Measurements from ENCODE around the gene KCTD15.

KCTD15 gene

DNA sequence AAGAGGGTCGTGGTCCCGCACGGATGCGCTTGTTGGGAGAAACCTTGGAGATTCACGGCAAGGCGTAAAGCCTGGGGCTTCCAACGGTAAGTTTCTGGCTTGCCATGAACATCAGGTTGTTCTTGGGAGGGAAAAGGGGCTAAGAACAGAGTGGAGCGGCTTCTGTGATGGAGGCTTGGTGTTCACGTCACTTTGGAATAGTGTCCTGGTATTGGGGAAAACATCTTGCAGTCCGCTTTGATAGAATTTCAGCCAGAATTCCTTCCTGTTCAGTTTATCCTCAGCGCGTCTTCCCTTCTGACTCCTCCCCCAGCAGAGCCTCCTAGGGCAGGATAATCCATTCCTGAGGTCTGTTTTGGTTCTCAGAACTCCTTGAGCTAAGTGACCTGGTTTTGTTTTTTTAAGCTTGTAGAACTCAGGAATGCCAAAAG, 2.0 kb downstream of the KCTD15 start:
- no peak for DNase-seq

DNA sequence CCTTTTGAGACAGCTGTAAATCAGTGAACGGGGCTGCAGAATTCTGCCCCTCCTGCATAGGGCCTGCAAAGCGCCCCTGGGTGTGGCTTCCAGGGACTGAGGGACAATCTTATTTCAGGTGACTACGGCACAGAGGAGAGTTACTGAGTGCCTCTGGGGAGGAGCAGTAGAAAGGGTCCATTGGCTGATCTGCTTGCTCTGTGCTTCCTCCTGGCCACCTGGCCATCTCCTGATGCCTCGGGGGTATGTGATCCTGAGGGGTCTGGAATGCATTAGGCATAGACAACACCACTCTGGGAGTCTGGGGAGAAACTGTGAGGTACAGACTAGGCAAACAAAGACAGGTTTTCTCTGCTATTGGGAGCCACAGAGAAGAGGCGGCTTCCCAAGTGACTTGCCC, 2.8 kb downstream of the KCTD15 start:
- DNase-seq: no peak

GRCh38 chr19:33800012-33800680, 3.5 kb downstream of the KCTD15 start:
- DNase-seq: no peak

- no peak for DNase-seq
Observed at GRCh38 chr19:33801411-33801810, 4.7 kb downstream of the KCTD15 start.

DNA sequence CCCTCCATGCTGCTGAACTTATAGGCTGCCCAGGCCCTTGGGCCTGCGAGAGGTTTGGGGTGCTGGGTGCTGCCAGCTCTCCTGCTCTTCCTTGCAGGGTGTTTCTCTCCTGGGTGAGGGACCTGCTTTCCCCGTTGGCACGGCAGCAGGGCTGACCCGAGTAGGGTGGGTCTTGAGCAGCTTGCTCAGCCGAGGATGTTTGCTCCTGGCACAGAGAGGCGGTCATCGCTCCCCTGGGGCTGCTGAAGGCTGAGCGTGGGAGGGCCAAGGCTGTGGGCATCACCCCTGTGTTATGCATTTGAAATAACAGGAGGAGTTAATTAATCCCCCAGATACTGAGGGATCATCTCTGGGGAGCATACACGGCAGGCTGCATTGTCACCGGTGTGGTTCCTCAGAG, 5.3 kb downstream of the KCTD15 start:
- DNase-seq: no peak

GRCh38 chr19:33802801-33803200, 6.1 kb downstream of the KCTD15 start:
- DNase-seq: no peak

DNA sequence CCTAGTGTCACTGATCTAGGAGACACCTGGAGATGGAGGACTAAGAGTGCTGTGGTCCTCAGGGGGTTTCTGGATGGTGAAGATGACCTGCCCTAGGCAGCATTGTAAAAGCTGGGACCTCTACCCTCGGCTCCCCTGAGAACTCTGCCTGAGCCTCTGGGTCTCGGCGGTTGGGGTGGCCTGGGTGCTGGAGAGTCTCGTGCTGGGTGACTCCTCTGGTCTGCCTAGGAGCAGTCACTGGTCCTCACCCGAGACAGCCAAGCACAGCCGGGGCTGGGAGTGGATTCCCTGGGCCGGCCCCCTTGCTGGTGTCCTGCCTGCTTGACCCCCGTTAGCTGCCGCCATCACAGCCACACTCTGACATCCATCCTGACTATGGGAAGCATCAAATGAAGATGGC, 6.7 kb downstream of the KCTD15 start:
- no peak for DNase-seq

DNA sequence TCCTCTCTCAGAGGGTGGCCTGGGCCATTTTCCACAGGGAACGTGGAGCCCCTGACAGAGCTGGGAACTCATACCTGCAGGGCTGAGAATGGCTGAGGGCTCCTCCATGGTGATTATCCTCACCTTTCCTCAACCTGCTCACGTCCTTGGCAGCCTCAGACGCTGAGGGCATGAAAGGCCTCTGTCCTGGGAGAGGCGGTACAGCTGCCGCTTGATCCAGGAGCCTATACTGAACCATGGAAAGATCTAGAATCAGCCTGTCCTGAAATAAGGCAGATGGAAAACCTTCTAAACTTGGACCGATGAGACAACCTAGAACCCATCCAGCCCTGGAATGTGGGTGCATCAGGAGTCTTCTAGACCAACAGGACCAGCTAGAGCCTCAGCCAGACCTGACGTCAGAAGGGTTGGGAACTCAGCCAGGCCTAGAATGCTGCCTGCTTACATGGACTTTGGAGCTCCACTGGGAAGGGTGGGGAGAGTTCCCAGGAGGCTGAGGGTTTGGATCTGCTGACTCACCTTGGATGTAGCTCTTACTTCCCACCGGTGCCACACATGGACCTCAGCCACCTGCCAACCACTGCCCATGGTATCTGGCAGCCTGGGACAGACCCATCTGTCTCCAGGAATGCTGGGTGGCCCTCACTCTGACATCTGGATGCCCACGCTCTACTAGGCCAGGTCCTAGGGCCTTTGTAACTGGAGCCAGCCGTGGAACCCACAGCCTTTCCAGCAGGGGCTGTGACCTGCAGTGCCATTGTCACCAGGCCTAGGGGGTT, 7.5 kb downstream of the KCTD15 start:
- DNase-seq: no peak

DNA sequence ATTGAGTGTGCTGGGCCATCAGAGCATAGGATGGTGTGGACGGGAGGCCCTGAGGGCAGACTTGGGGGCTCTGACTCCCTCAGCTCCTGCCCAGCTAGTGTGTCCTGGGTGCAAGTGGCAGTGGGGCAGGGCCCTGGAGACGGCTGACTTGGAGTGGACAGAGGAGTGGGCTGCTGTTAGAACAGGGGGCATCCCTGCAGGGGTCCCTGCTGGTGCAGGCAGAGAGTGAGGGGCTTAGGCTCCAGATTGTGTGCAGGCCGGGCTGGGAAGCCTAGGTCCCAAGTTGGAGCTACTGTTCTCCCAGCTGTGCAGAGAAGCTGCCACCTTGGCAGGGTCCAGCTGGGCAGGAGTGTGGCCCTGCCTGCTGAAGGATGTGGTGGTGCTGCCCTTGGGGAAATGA, 8.6 kb downstream of the KCTD15 start:
- no peak for DNase-seq

GRCh38 chr19:33805840-33806433, 9.3 kb downstream of the KCTD15 start:
- no peak for DNase-seq

- no peak for DNase-seq
Observed at GRCh38 chr19:33806434-33806881, 9.8 kb downstream of the KCTD15 start.

DNA sequence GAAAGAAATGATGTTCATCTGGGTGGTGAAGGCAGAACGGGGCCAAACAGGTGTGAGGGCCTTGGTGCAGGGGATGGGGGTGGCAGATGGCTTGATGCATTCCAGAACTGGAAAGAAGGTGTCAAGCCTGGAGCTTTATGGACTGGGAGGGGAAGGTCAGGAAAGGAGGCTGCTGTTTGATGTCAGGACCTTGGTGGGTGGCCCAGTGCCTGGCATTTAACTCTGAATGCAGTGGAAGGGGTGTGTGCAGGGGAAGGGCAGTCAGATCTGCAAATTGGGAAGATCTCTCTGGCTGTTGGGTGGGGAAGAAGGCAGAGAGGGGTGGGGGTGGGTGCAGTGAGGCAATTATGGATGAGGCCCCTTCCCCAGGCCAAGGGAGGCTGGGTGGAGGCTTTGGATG, 11.7 kb downstream of the KCTD15 start:
- no peak for DNase-seq

DNA sequence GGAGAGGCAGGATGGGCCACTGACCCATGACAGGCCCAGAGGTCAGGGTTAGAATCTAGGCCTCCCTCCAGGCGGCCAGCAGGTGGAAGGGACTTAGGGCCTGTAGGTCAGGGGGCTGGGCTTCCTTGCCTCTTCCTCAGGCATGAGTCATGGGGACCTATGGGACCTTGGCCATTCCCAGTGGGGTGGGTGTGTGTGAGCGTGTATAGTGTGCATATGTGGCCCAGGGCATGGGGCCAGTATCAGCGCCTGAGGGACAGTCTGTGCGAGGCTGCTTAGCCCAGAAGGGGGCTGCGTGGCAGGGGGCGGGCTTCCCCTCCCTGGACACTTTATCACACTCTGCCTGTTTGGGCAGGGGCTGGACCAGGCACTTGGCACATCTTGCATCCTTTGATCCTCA, 13.3 kb downstream of the KCTD15 start:
- DNase-seq: no peak

DNA sequence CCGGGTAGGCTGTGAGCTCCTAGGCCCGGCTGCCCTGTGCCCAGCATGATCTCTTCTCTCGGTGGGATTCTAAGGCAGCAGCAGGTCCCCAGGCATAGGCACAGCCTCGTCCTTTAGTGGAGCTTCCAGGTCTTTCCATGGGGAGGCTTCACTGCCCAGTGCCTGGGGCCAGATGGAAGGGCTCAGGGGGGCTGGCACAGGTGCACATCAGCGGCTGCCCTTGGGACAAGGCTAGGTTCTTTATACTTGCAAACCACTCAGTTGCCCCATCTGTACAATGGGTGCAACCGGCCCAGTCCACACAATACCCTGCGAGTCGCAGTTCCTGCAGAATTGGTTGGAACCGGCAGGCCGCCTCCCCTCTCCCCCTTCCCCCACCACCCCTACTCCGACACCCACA, 14.2 kb downstream of the KCTD15 start:
- DNase-seq: no peak

DNA sequence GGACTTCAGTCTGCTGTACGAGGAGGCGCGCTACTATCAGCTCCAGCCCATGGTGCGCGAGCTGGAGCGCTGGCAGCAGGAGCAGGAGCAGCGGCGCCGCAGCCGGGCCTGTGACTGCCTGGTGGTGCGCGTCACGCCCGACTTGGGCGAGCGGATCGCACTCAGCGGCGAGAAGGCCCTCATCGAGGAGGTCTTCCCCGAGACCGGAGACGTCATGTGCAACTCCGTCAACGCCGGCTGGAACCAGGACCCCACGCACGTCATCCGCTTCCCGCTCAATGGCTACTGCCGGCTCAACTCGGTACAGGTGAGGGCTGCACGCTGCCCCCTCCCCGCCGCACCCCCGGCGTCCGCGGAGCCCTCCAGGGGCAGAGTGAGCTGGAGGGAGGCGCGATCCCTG, 14.6 kb downstream of the KCTD15 start:
- no peak for DNase-seq

- DNase-seq: no peak
Observed at GRCh38 chr19:33811736-33812387, 15.2 kb downstream of the KCTD15 start.

GRCh38 chr19:33812388-33813330, 16.0 kb downstream of the KCTD15 start:
- DNase-seq: no peak

GRCh38 chr19:33813391-33814101, 16.9 kb downstream of the KCTD15 start:
- no peak for DNase-seq

GRCh38 chr19:33814181-33815165, 17.8 kb downstream of the KCTD15 start:
- DNase-seq: no peak

All from KG1 (cell line).